Tibial artery (tissue), 4 donors: ENCODE data around the gene VWF.

ENCODE experiments used
- DNase-seq, 2 donors: peaks; one replicate each; pipeline ENCODE4 v3.0.0-alpha.2; 2019
- H3K27ac ChIP-seq, 2 donors: fragments of 200-600 bp; sonication (generic) in 1 of 2; 1 replicate in 1 of 2; 2 replicates in 1 of 2; pipeline ENCODE4 v1.5.1; 2018 to 2019; ENCODE audit warnings: mild to moderate bottlenecking in 1 of 2
- H3K27me3 ChIP-seq, 2 donors: fragments of 200-600 bp; sonication (generic) in 1 of 2; one replicate each; pipeline versions ENCODE4 v1.5.1 to v1.6.0; 2016 to 2019
- H3K36me3 ChIP-seq, 3 donors: fragments of 200-600 bp; sonication (generic) in 2 of 3; one replicate each; pipeline ENCODE4 v1.5.1; 2016 to 2019; ENCODE audit warnings: mild to moderate bottlenecking in 2 of 3
- H3K4me1 ChIP-seq, 4 donors: fragments of 200-600 bp; sonication (generic) in 2 of 4; 1 replicate in 3 of 4; 2 replicates in 1 of 4; pipeline ENCODE4 v1.5.1; 2016 to 2019
- H3K4me3 ChIP-seq, 2 donors: fragments of 200-600 bp; sonication (generic) in 1 of 2; 1 replicate in 1 of 2; 2 replicates in 1 of 2; pipeline ENCODE4 v1.5.1; 2018 to 2019; ENCODE audit warnings: mild to moderate bottlenecking in 2 of 2
- H3K9me3 ChIP-seq, 3 donors: fragments of 200-600 bp; sonication (generic) in 1 of 3; one replicate each; pipeline ENCODE4 v1.5.1; 2016 to 2019
- CTCF ChIP-seq, 2 experiments: fragments of 200-600 bp in 1 of 2; fragments of 450-650 bp in 1 of 2; IDR thresholded peaks; one replicate each; pipeline ENCODE4 v1.5.1; 2017 to 2019; ENCODE audit warnings: antibody characterized with exemption in 2 of 2, mild to moderate bottlenecking in 1 of 2, moderate library complexity in 1 of 2
- intact Hi-C: fragments of 100-400 bp; cut with DNase I; formaldehyde crosslinking; loops from one replicate; pipeline ENCODE4 v1.15.0; 2023; ENCODE audit warnings: low total_unique reads

Gene VWF

GRCh38 chr12:6068227-6068626, 56.2 kb downstream of the VWF start:
- peaks cover 0 to 10% (median 0%) of the 10 kb centered on the region in 4 donors for H3K4me1 ChIP-seq
- no peak overlapping the region for H3K4me3 ChIP-seq
- H3K36me3 ChIP-seq, result no peaks in the 10 kb centered on the region
- H3K27me3 ChIP-seq, result no peaks in the 10 kb centered on the region
- no peaks in the 10 kb centered on the region for H3K9me3 ChIP-seq
- no peak for TF ChIP-seq CTCF (IDR thresholded peaks at IDR 0.05)
- no peak overlapping the region for H3K27ac ChIP-seq
- intact Hi-C loops, result loop anchor here (5.0 kb wide), 1 partner anchor 129 kb away; no protein-coding TSS in a partner anchor
- DNase-seq, result no peak

GRCh38 chr12:6067152-6067916, 57.1 kb downstream of the VWF start:
- Histone ChIP-seq H3K27me3 (no peaks in the 10 kb centered on the region), H3K36me3 (no peaks in the 10 kb centered on the region), H3K4me1 (peaks cover 0 to 10% (median 0%) of the 10 kb centered on the region in 4 donors), H3K27ac (no peak overlapping the region), H3K4me3 (no peak overlapping the region), H3K9me3 (no peaks in the 10 kb centered on the region)
- DNase-seq, result peak in 1 of 2 donors; percentile 47
- TF ChIP-seq CTCF (IDR thresholded peaks at IDR 0.05), result peak; percentile 34 to 35
- intact Hi-C loops, result loop anchor here (5.0 kb wide), 1 partner anchor 130 kb away; no protein-coding TSS in a partner anchor

GRCh38 chr12:6066651-6067050, 57.8 kb downstream of the VWF start:
- Histone ChIP-seq H3K36me3 (no peaks in the 10 kb centered on the region), H3K4me3 (no peak overlapping the region), H3K27me3 (no peaks in the 10 kb centered on the region), H3K4me1 (peaks cover 0 to 10% (median 0%) of the 10 kb centered on the region in 4 donors), H3K27ac (no peak overlapping the region), H3K9me3 (no peaks in the 10 kb centered on the region)
- DNase-seq, result no peak
- intact Hi-C loops, result loop anchor here (5.0 kb wide), 1 partner anchor 131 kb away; no protein-coding TSS in a partner anchor
- no peak for TF ChIP-seq CTCF (IDR thresholded peaks at IDR 0.05)

DNA sequence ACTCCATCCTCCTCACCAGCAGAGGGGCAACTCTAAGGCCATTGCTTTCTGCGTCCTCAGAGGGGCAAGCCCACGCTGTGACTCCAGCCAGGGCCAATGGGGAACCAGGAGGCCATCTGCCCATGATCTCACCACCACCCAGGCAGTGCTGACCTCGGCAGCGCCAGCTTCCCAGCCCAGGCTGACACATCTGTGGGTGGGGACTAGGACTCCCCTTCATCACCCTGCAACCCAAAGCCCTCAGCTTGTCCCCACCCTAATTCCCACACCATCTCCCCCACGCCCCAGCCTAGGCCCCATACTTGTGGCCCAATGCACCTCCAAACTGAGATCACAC, 58.6 kb downstream of the VWF start:
- no peak for DNase-seq
- TF ChIP-seq CTCF (IDR thresholded peaks at IDR 0.05), result no peak
- H3K27me3 ChIP-seq, result no peaks in the 10 kb centered on the region
- no peak overlapping the region for H3K4me3 ChIP-seq
- peaks cover 0 to 10% (median 0%) of the 10 kb centered on the region in 4 donors for H3K4me1 ChIP-seq
- intact Hi-C loops, result loop anchor here (5.0 kb wide), 1 partner anchor 131 kb away; no protein-coding TSS in a partner anchor
- no peaks in the 10 kb centered on the region for H3K36me3 ChIP-seq
- H3K27ac ChIP-seq, result no peak overlapping the region
- H3K9me3 ChIP-seq, result no peaks in the 10 kb centered on the region

GRCh38 chr12:6065131-6065862, 59.2 kb downstream of the VWF start:
- no peak for TF ChIP-seq CTCF (IDR thresholded peaks at IDR 0.05)
- Histone ChIP-seq H3K27ac (no peak overlapping the region), H3K9me3 (no peaks in the 10 kb centered on the region), H3K4me1 (peaks cover 0 to 10% (median 0%) of the 10 kb centered on the region in 4 donors), H3K36me3 (no peaks in the 10 kb centered on the region), H3K27me3 (no peaks in the 10 kb centered on the region), H3K4me3 (no peak overlapping the region)
- intact Hi-C loops, result loop anchor here (5.0 kb wide), 1 partner anchor 132 kb away; no protein-coding TSS in a partner anchor
- DNase-seq, result no peak
